Measurements from ENCODE around the gene FHL5.

Gene FHL5

GRCh38 chr6:96651816-96652215 is 88.9 kb downstream of the FHL5 start:
- Histone ChIP-seq H3K4me3 (ENCODE audit: low read length in 2 of 2) (no peak overlapping the region), H3K27me3 (ENCODE audit: control insufficient read depth in 1 of 2, insufficient read depth in 2 of 2, low read length in 2 of 2) (no peaks in the 10 kb centered on the region), H3K27ac (ENCODE audit: low read length) (no peak overlapping the region), H3K9me3 (ENCODE audit: control insufficient read depth in 2 of 2, low read length in 2 of 2) (no peaks in the 10 kb centered on the region), H3K4me1 (ENCODE audit: control insufficient read depth, insufficient read depth, low read length) (no peaks in the 10 kb centered on the region), H3K9ac (ENCODE audit: low read length in 2 of 2) (no peak overlapping the region), H3K36me3 (ENCODE audit: control insufficient read depth in 2 of 2, insufficient read depth in 2 of 2, low read length in 2 of 2) (no peaks in the 10 kb centered on the region)

- Histone ChIP-seq H3K9me3 (ENCODE audit: control insufficient read depth in 2 of 2, low read length in 2 of 2) (no peaks in the 10 kb centered on the region), H3K4me3 (ENCODE audit: low read length in 2 of 2) (no peak overlapping the region), H3K27me3 (ENCODE audit: control insufficient read depth in 1 of 2, insufficient read depth in 2 of 2, low read length in 2 of 2) (no peaks in the 10 kb centered on the region)
Measured at GRCh38 chr6:96652552-96652951, 89.6 kb downstream of the FHL5 start.

GRCh38 chr6:96653181-96653580 is 90.3 kb downstream of the FHL5 start:
- Histone ChIP-seq H3K27me3 (ENCODE audit: control insufficient read depth in 1 of 2, insufficient read depth in 2 of 2, low read length in 2 of 2) (no peaks in the 10 kb centered on the region), H3K4me1 (ENCODE audit: control insufficient read depth, insufficient read depth, low read length) (no peaks in the 10 kb centered on the region), H3K9me3 (ENCODE audit: control insufficient read depth in 2 of 2, low read length in 2 of 2) (no peaks in the 10 kb centered on the region), H3K36me3 (ENCODE audit: control insufficient read depth in 2 of 2, insufficient read depth in 2 of 2, low read length in 2 of 2) (no peaks in the 10 kb centered on the region), H3K9ac (ENCODE audit: low read length in 2 of 2) (no peak overlapping the region), H3K27ac (ENCODE audit: low read length) (no peak overlapping the region), H3K4me3 (ENCODE audit: low read length in 2 of 2) (no peak overlapping the region)

More at GRCh38 chr6:96652552-96652951, 89.6 kb downstream of the FHL5 start:
- Histone ChIP-seq H3K36me3 (ENCODE audit: control insufficient read depth in 2 of 2, insufficient read depth in 2 of 2, low read length in 2 of 2) (no peaks in the 10 kb centered on the region), H3K9ac (ENCODE audit: low read length in 2 of 2) (no peak overlapping the region), H3K4me1 (ENCODE audit: control insufficient read depth, insufficient read depth, low read length) (no peaks in the 10 kb centered on the region), H3K27ac (ENCODE audit: low read length) (no peak overlapping the region)

- Histone ChIP-seq H3K27ac (ENCODE audit: low read length) (no peak overlapping the region), H3K4me3 (ENCODE audit: low read length in 2 of 2) (no peak overlapping the region), H3K27me3 (ENCODE audit: control insufficient read depth in 1 of 2, insufficient read depth in 2 of 2, low read length in 2 of 2) (no peaks in the 10 kb centered on the region), H3K4me1 (ENCODE audit: control insufficient read depth, insufficient read depth, low read length) (no peaks in the 10 kb centered on the region), H3K36me3 (ENCODE audit: control insufficient read depth in 2 of 2, insufficient read depth in 2 of 2, low read length in 2 of 2) (no peaks in the 10 kb centered on the region), H3K9me3 (ENCODE audit: control insufficient read depth in 2 of 2, low read length in 2 of 2) (no peaks in the 10 kb centered on the region), H3K9ac (ENCODE audit: low read length in 2 of 2) (no peak overlapping the region)
Measured at GRCh38 chr6:96656567-96656966, 93.6 kb downstream of the FHL5 start.

GRCh38 chr6:96657344-96657743 is 94.4 kb downstream of the FHL5 start:
- H3K36me3 ChIP-seq (ENCODE audit: control insufficient read depth in 2 of 2, insufficient read depth in 2 of 2, low read length in 2 of 2) = no peaks in the 10 kb centered on the region
- H3K27me3 ChIP-seq (ENCODE audit: control insufficient read depth in 1 of 2, insufficient read depth in 2 of 2, low read length in 2 of 2) = no peaks in the 10 kb centered on the region
- no peak overlapping the region for H3K4me3 ChIP-seq (ENCODE audit: low read length in 2 of 2)
- no peaks in the 10 kb centered on the region for H3K4me1 ChIP-seq (ENCODE audit: control insufficient read depth, insufficient read depth, low read length)
- no peak overlapping the region for H3K27ac ChIP-seq (ENCODE audit: low read length)
- no peak overlapping the region for H3K9ac ChIP-seq (ENCODE audit: low read length in 2 of 2)
- H3K9me3 ChIP-seq (ENCODE audit: control insufficient read depth in 2 of 2, low read length in 2 of 2) = no peaks in the 10 kb centered on the region

GRCh38 chr6:96659084-96659845 is 96.3 kb downstream of the FHL5 start:
- H3K27me3 ChIP-seq (ENCODE audit: control insufficient read depth in 1 of 2, insufficient read depth in 2 of 2, low read length in 2 of 2) = no peaks in the 10 kb centered on the region
- no peak overlapping the region for H3K27ac ChIP-seq (ENCODE audit: low read length)
- H3K4me1 ChIP-seq (ENCODE audit: control insufficient read depth, insufficient read depth, low read length) = no peaks in the 10 kb centered on the region
- H3K9me3 ChIP-seq (ENCODE audit: control insufficient read depth in 2 of 2, low read length in 2 of 2) = no peaks in the 10 kb centered on the region
- H3K36me3 ChIP-seq (ENCODE audit: control insufficient read depth in 2 of 2, insufficient read depth in 2 of 2, low read length in 2 of 2) = no peaks in the 10 kb centered on the region
- H3K9ac ChIP-seq (ENCODE audit: low read length in 2 of 2) = no peak overlapping the region
- no peak overlapping the region for H3K4me3 ChIP-seq (ENCODE audit: low read length in 2 of 2)
